K562 (cell line): Measurements from ENCODE around the gene PTPRT. TPM values are rescaled to one million over a fixed set of nuclear protein-coding genes. Genes with fewer than 3 reads are reported as not detected.

ENCODE experiments used
- ATAC-seq: fragments of 200-7000 bp; cut with Tn5 transposase; 3 replicates; pipeline ENCODE4 v1.9.1; 2020; ENCODE audit warnings: moderate library complexity
- BruUV-seq: library from RNA; stranded (reverse); fragments of 400-500 nt; replicated peaks from 2 replicates; lab custom pipeline; 2021; lab: Mats Ljungman, UMichigan
- CTCF ChIA-PET: fragments of 300-600 bp; formaldehyde crosslinking; extraction: SDS; loops from one replicate; lab custom pipeline; 2021; ENCODE audit warnings: low intra/inter-chr PET ratio; lab: Yijun Ruan, JAX
- POLR2A ChIA-PET: fragments of 300-600, 350-650 bp; sonication (Branson Sonifier 250); formaldehyde crosslinking; extraction: SDS; loops from one replicate; lab custom pipeline; 2021; ENCODE audit warnings: antibody characterized with exemption, inconsistent platforms; lab: Yijun Ruan, JAX
- DNase-seq, 4 experiments: peaks; one replicate each; pipeline versions ENCODE4 v3.0.0 to v3.0.0-alpha.2; 2011 to 2018; ENCODE audit warnings: low spot score in 3 of 4, mixed read lengths in 3 of 4; ENCODE audit errors: extremely low read depth in 1 of 4
- FAIRE-seq: peaks from 2 replicates; lab custom pipeline; 2011; peaks lifted over from hg19 to GRCh38; lab: Jason Lieb, UNC
- H2AFZ ChIP-seq: 2 replicates; pipeline ENCODE4 v1.6.0; 2011; ENCODE audit warnings: low read depth, low read length, control low read depth, inconsistent platforms
- H3K27ac ChIP-seq: fragments of 200-600 bp; 3 replicates; pipeline ENCODE4 v1.8.0; 2011; ENCODE audit warnings: low read depth, mild to moderate bottlenecking, control low read depth, inconsistent platforms, low read length, moderate library complexity, mixed read lengths; ENCODE audit errors: extremely low read depth
- H3K27me3 ChIP-seq, 2 experiments: fragments of 300-600 bp in 1 of 2; 2 replicates in 1 of 2; 3 replicates in 1 of 2; pipeline versions ENCODE4 v1.6.0 to v1.8.0; 2011; ENCODE audit warnings: inconsistent platforms in 2 of 2, low read length in 2 of 2, mild to moderate bottlenecking in 1 of 2, mixed read lengths in 1 of 2, moderate library complexity in 1 of 2; ENCODE audit not compliant: control insufficient read depth in 2 of 2, insufficient read depth in 2 of 2
- H3K36me3 ChIP-seq: fragments of 300-600 bp; 3 replicates; pipeline ENCODE4 v1.8.0; 2011; ENCODE audit warnings: mild to moderate bottlenecking, low read length, inconsistent platforms; ENCODE audit not compliant: control insufficient read depth, insufficient read depth
- H3K4me1 ChIP-seq, 2 experiments: fragments of 200-600 bp in 1 of 2; replicated peaks in 1 of 2; 2 replicates in 1 of 2; 3 replicates in 1 of 2; pipeline versions ENCODE4 v1.5.1 to v1.8.0; 2011; ENCODE audit warnings: inconsistent platforms in 2 of 2, low read length in 2 of 2, mild to moderate bottlenecking in 1 of 2, mixed read lengths in 1 of 2, moderate library complexity in 1 of 2; ENCODE audit not compliant: control insufficient read depth in 2 of 2, insufficient read depth in 2 of 2
- H3K4me2 ChIP-seq: 2 replicates; pipeline ENCODE4 v1.6.1; 2011; ENCODE audit warnings: low read length, control low read depth, inconsistent platforms, mixed read lengths; ENCODE audit not compliant: insufficient read depth
- H3K4me3 ChIP-seq: fragments of 200-600 bp; sonication (generic), shearing (Covaris generic); 2 replicates; pipeline ENCODE4 v1.5.1; 2016; ENCODE audit warnings: control low read depth, inconsistent platforms
- H3K79me2 ChIP-seq: fragments of 200-600 bp; 3 replicates; pipeline ENCODE4 v1.8.0; 2011; ENCODE audit warnings: low read length, inconsistent platforms; ENCODE audit not compliant: control insufficient read depth, insufficient read depth
- H3K9ac ChIP-seq, 2 experiments: 2 replicates each; pipeline versions ENCODE4 v1.6.0 to v1.6.1; 2011; ENCODE audit warnings: low read depth in 2 of 2, low read length in 2 of 2, control low read depth in 1 of 2, inconsistent platforms in 1 of 2, mild to moderate bottlenecking in 1 of 2, mixed read lengths in 1 of 2; ENCODE audit not compliant: insufficient read depth in 1 of 2
- H3K9me1 ChIP-seq: one replicate; pipeline ENCODE4 v1.6.0; 2011; ENCODE audit warnings: inconsistent platforms, mild to moderate bottlenecking, low read length, moderate library complexity; ENCODE audit not compliant: control insufficient read depth, insufficient read depth
- H3K9me3 ChIP-seq: replicated peaks from 2 replicates; pipeline ENCODE4 v1.5.1; 2011; ENCODE audit warnings: low read depth, low read length, inconsistent platforms; ENCODE audit not compliant: control insufficient read depth, insufficient read depth
- H4K20me1 ChIP-seq: replicated peaks from 2 replicates; pipeline ENCODE4 v1.6.1; 2011; ENCODE audit warnings: low read length, inconsistent platforms, mixed read lengths; ENCODE audit not compliant: control insufficient read depth, insufficient read depth
- BRF1 ChIP-seq: IDR thresholded peaks from 3 replicates; pipeline ENCODE4 v1.6.1; 2011; ENCODE audit warnings: borderline replicate concordance, mild to moderate bottlenecking; ENCODE audit not compliant: insufficient read length; ENCODE audit errors: extremely low read depth
- EP400 ChIP-seq: fragments of 450-650 bp; IDR thresholded peaks from 2 replicates; pipeline ENCODE4 v1.6.1; 2017; ENCODE audit warnings: antibody characterized with exemption, mild to moderate bottlenecking, moderate library complexity
- GATAD2B ChIP-seq: fragments of 450-650 bp; IDR thresholded peaks from 2 replicates; pipeline ENCODE4 v1.6.1; 2017; ENCODE audit warnings: mild to moderate bottlenecking, borderline replicate concordance
- MCM2 ChIP-seq: fragments of 450-650 bp; IDR thresholded peaks from 2 replicates; pipeline ENCODE4 v1.6.1; 2017; ENCODE audit warnings: low read depth, mild to moderate bottlenecking
- NCOA6 ChIP-seq: fragments of 450-650 bp; IDR thresholded peaks from 2 replicates; pipeline ENCODE4 v1.6.1; 2017; ENCODE audit warnings: mild to moderate bottlenecking
- PHTF2 ChIP-seq: fragments of 250-450 bp; sonication (Bioruptor Pico); IDR thresholded peaks from 2 replicates; pipeline ENCODE4 v1.5.0; 2021; ENCODE audit warnings: mild to moderate bottlenecking
- POLR3G ChIP-seq: IDR thresholded peaks from 2 replicates; pipeline ENCODE4 v1.6.1; 2011; ENCODE audit not compliant: insufficient read length, insufficient replicate concordance; ENCODE audit errors: extremely low read depth
- POU5F1 ChIP-seq: fragments of 150-350 bp; IDR thresholded peaks from 2 replicates; pipeline ENCODE4 v1.6.1; 2014; ENCODE audit warnings: borderline replicate concordance, low read length, low read depth, mild to moderate bottlenecking; ENCODE audit not compliant: partially characterized antibody
- SOX6 ChIP-seq: fragments of 450-650 bp; IDR thresholded peaks from 2 replicates; pipeline ENCODE4 v1.6.1; 2014; ENCODE audit warnings: mild to moderate bottlenecking
- SRSF3 ChIP-seq: fragments of 200-400 bp; formaldehyde crosslinking; IDR thresholded peaks from 2 replicates; pipeline ENCODE4 v1.6.1; 2016; ENCODE audit warnings: mild to moderate bottlenecking, low read length, moderate library complexity; ENCODE audit not compliant: insufficient read depth
- WGBS: fragments of 100-300 bp; shearing (Covaris generic); methylation state at CpG from one replicate; pipeline ENCODE4 v1.1.6; 2016; ENCODE audit warnings: low coverage, mixed read lengths; ENCODE audit not compliant: insufficient coverage; ENCODE audit errors: missing lambda C conversion rate; 5-methylcytosine and 5-hydroxymethylcytosine counted together
- in situ Hi-C: fragments of 300-500 bp; cut with MboI; formaldehyde crosslinking; loops from 4 replicates; pipeline ENCODE4 v1.15.0; 2018; ENCODE audit warnings: inconsistent platforms, mixed read lengths
- intact Hi-C: fragments of 100-400 bp; cut with micrococcal nuclease; formaldehyde crosslinking; loops from 2 replicates; pipeline ENCODE4 v1.14.2; 2022
- polyA plus RNA-seq, 8 experiments: library from polyadenylated mRNA; depleted of rRNA in 4 of 8; stranded (reverse) in 5 of 8; unstranded in 3 of 8; fragments of >200 nt; fragmentation: Nextera tagmentation in 2 of 8; fragmentation: Illumina TruSeq in 1 of 8; extraction: Ambion mirVana in 2 of 8; extraction: Trizol in 1 of 8; gene quantifications; 2 replicates each; pipeline versions ENCODE4 v1.2.1 to v1.2.3, GENCODE V29; 2011 to 2014; ENCODE audit warnings: inconsistent platforms in 1 of 8, missing spikeins in 1 of 8
- total RNA-seq, 7 experiments: library from RNA; depleted of rRNA in 6 of 7; stranded (reverse); fragments of >200 nt in 6 of 7; fragmentation: Illumina TruSeq in 2 of 7; extraction: Trizol in 2 of 7; gene quantifications; 2 replicates each; pipeline versions ENCODE4 v1.2.1 to v1.2.3, GENCODE V29; 2011 to 2021; ENCODE audit warnings: low replicate concordance in 1 of 7
- TF ChIP-seq, protein P1 (sequence below): sonication (generic); formaldehyde crosslinking; IDR thresholded peaks from 2 replicates; pipeline ENCODE4 v1.8.0; 2022; ENCODE audit warnings: missing genetic modification reagents, mild to moderate bottlenecking, moderate library complexity, borderline replicate concordance
- TF ChIP-seq, protein P2 (sequence below): fragments of 450-650 bp; IDR thresholded peaks from 2 replicates; pipeline ENCODE4 v1.6.1; 2018; ENCODE audit not compliant: partially characterized antibody
- TF ChIP-seq, protein P3 (sequence below): fragments of 250-450 bp; sonication (Bioruptor Pico); IDR thresholded peaks from 2 replicates; pipeline ENCODE4 v1.9.0; 2021; ENCODE audit warnings: mild to moderate bottlenecking
- TF ChIP-seq, protein P4 (sequence below): fragments of 450-650 bp; IDR thresholded peaks from 2 replicates; pipeline ENCODE4 v1.6.1; 2017; ENCODE audit warnings: mild to moderate bottlenecking, moderate library complexity

Gene PTPRT
- total and polyA plus RNA-seq, 9 of the 15 experiments (the other 6 are each of a cell fraction or from before 2014, with no cell fraction given): not detected

DNA sequence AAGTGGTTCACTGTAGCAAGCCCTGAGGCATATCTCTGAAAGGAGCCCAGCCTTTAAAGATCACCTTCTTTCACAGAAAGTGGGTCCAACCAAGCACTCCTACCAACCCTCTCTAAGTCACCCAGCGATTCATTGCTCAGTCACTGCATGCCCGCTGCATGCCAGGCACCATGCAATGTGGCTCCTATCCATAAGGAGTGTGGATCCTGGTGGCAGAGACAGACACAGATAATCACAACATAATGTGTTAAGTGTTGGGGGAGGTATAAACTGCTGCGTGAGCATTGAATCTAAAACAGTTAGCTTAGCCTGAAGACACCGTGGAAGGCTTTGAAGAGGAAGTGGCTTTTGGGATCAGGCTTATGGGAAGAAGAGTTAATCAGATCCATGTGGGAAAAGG is 659.5 kb downstream of the PTPRT start:
- H3K36me3 ChIP-seq: no peaks in the 10 kb centered on the region
- no peaks in the 10 kb centered on the region for H3K4me1 ChIP-seq
- H4K20me1 ChIP-seq: no peaks in the 10 kb centered on the region
- ChIA-PET POLR2A (no interaction called here), CTCF (no interaction called here)
- no peak for ATAC-seq
- no peak overlapping the region for H3K4me2 ChIP-seq
- no peak for DNase-seq
- no peak overlapping the region for H3K4me3 ChIP-seq
- intact Hi-C loops: loop anchor here (10.0 kb wide), 1 partner anchor 55 kb away; no protein-coding TSS in a partner anchor
- no TSS peak for BruUV-seq
- WGBS: 0% methylated on average over 4 of the region's 4 CpGs
- FAIRE-seq: no peak
- peaks cover 0 to 6% of the 10 kb centered on the region in 2 experiments; a peak in 1 of 5 replicates for H3K27me3 ChIP-seq
- in situ Hi-C loops: no loop called here
- no peak overlapping the region for H2AFZ ChIP-seq
- H3K79me2 ChIP-seq: no peaks in the 10 kb centered on the region
- no peak overlapping the region for H3K9ac ChIP-seq
- H3K27ac ChIP-seq: no peak overlapping the region
- no peaks in the 10 kb centered on the region for H3K9me1 ChIP-seq
- no peaks in the 10 kb centered on the region for H3K9me3 ChIP-seq
- no peak for TF ChIP-seq POLR3G
- TF ChIP-seq, protein P1, sequence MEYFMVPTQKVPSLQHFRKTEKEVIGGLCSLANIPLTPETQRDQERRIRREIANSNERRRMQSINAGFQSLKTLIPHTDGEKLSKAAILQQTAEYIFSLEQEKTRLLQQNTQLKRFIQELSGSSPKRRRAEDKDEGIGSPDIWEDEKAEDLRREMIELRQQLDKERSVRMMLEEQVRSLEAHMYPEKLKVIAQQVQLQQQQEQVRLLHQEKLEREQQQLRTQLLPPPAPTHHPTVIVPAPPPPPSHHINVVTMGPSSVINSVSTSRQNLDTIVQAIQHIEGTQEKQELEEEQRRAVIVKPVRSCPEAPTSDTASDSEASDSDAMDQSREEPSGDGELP: no peak
- TF ChIP-seq, protein P2, sequence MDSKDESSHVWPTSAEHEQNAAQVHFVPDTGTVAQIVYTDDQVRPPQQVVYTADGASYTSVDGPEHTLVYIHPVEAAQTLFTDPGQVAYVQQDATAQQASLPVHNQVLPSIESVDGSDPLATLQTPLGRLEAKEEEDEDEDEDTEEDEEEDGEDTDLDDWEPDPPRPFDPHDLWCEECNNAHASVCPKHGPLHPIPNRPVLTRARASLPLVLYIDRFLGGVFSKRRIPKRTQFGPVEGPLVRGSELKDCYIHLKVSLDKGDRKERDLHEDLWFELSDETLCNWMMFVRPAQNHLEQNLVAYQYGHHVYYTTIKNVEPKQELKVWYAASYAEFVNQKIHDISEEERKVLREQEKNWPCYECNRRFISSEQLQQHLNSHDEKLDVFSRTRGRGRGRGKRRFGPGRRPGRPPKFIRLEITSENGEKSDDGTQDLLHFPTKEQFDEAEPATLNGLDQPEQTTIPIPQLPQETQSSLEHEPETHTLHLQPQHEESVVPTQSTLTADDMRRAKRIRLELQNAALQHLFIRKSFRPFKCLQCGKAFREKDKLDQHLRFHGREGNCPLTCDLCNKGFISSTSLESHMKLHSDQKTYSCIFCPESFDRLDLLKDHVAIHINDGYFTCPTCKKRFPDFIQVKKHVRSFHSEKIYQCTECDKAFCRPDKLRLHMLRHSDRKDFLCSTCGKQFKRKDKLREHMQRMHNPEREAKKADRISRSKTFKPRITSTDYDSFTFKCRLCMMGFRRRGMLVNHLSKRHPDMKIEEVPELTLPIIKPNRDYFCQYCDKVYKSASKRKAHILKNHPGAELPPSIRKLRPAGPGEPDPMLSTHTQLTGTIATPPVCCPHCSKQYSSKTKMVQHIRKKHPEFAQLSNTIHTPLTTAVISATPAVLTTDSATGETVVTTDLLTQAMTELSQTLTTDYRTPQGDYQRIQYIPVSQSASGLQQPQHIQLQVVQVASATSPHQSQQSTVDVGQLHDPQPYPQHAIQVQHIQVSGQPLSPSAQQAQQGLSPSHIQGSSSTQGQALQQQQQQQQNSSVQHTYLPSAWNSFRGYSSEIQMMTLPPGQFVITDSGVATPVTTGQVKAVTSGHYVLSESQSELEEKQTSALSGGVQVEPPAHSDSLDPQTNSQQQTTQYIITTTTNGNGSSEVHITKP: no peak
- no peak for TF ChIP-seq BRF1
- TF ChIP-seq POU5F1: no peak
- TF ChIP-seq SRSF3: no peak
- TF ChIP-seq PHTF2: no peak
- TF ChIP-seq, protein P3, sequence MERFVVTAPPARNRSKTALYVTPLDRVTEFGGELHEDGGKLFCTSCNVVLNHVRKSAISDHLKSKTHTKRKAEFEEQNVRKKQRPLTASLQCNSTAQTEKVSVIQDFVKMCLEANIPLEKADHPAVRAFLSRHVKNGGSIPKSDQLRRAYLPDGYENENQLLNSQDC (CRISPR knock-in tag): no peak
- no peak for TF ChIP-seq SOX6
- no peak for TF ChIP-seq EP400
- TF ChIP-seq MCM2: no peak
- no peak for TF ChIP-seq GATAD2B
- TF ChIP-seq, protein P4, sequence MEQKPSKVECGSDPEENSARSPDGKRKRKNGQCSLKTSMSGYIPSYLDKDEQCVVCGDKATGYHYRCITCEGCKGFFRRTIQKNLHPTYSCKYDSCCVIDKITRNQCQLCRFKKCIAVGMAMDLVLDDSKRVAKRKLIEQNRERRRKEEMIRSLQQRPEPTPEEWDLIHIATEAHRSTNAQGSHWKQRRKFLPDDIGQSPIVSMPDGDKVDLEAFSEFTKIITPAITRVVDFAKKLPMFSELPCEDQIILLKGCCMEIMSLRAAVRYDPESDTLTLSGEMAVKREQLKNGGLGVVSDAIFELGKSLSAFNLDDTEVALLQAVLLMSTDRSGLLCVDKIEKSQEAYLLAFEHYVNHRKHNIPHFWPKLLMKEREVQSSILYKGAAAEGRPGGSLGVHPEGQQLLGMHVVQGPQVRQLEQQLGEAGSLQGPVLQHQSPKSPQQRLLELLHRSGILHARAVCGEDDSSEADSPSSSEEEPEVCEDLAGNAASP: no peak
- TF ChIP-seq NCOA6: no peak
